Endothelial cell of umbilical vein (primary cell): Measurements from ENCODE around the gene RUVBL1. TPM values are rescaled to one million over a fixed set of nuclear protein-coding genes. Genes with fewer than 3 reads are reported as not detected.

Experiments used
- Bru-seq: library from RNA; stranded (reverse); fragments of 400-500 nt; gene quantifications from one replicate; lab custom pipeline; 2021; lab: Mats Ljungman, UMichigan
- BruChase-seq, 2 experiments: library from RNA; stranded (reverse); fragments of 400-500 nt; gene quantifications; one replicate each; lab custom pipeline; 2021; lab: Mats Ljungman, UMichigan
- BruUV-seq: library from RNA; stranded (reverse); fragments of 400-500 nt; replicated peaks from 2 replicates; lab custom pipeline; 2021; lab: Mats Ljungman, UMichigan
- CTCF ChIA-PET: fragments of 300-600, 350-600 bp; sonication (Branson Sonifier 250); formaldehyde crosslinking; loops from one replicate; lab custom pipeline; 2021; ENCODE audit warnings: antibody characterized with exemption, inconsistent platforms; lab: Charles Lee
- POLR2A ChIA-PET: fragments of 300-600, 350-600 bp; sonication (Branson Sonifier 250); formaldehyde crosslinking; loops from one replicate; lab custom pipeline; 2021; ENCODE audit warnings: antibody characterized with exemption, inconsistent platforms; lab: Charles Lee
- DNase-seq: peaks from one replicate; pipeline ENCODE4 v3.0.0-alpha.2; 2011; ENCODE audit warnings: low read depth, low spot score
- FAIRE-seq: peaks from 2 replicates; lab custom pipeline; 2011; peaks lifted over from hg19 to GRCh38; lab: Jason Lieb, UNC
- H2AFZ ChIP-seq: 2 replicates; pipeline ENCODE4 v1.6.0; 2012; ENCODE audit warnings: low read depth, low read length, control low read depth, inconsistent platforms
- H3K27ac ChIP-seq: 2 replicates; pipeline ENCODE4 v1.5.1; 2011; ENCODE audit warnings: low read depth, mild to moderate bottlenecking, control low read depth, low read length, moderate library complexity; ENCODE audit not compliant: insufficient read depth
- H3K27me3 ChIP-seq, 2 experiments: 2 replicates each; pipeline versions ENCODE4 v1.6.0 to v1.6.1; 2011; ENCODE audit warnings: low read length in 2 of 2, mixed read lengths in 1 of 2; ENCODE audit not compliant: control insufficient read depth in 2 of 2, insufficient read depth in 2 of 2
- H3K36me3 ChIP-seq, 2 experiments: 2 replicates in 1 of 2; 3 replicates in 1 of 2; pipeline ENCODE4 v1.5.1; 2011; ENCODE audit warnings: low read length in 2 of 2, mild to moderate bottlenecking in 1 of 2, moderate library complexity in 1 of 2; ENCODE audit not compliant: control insufficient read depth in 2 of 2, insufficient read depth in 2 of 2; ENCODE audit errors: extremely low read depth in 1 of 2
- H3K4me1 ChIP-seq: 3 replicates; pipeline ENCODE4 v1.5.1; 2011; ENCODE audit warnings: mild to moderate bottlenecking, low read length; ENCODE audit not compliant: control insufficient read depth, insufficient read depth; ENCODE audit errors: extremely low read depth
- H3K4me2 ChIP-seq: 2 replicates; pipeline ENCODE4 v1.6.1; 2011; ENCODE audit warnings: low read length, control low read depth, mixed read lengths; ENCODE audit not compliant: insufficient read depth
- H3K4me3 ChIP-seq, 3 experiments: fragments of 200-600 bp in 1 of 3; sonication (generic), shearing (Covaris generic) in 1 of 3; replicated peaks in 1 of 3; 2 replicates each; pipeline ENCODE4 v1.5.1; 2011 to 2016; ENCODE audit warnings: control low read depth in 3 of 3, low read length in 3 of 3, mild to moderate bottlenecking in 2 of 3, inconsistent platforms in 1 of 3, low read depth in 1 of 3, moderate library complexity in 1 of 3; ENCODE audit not compliant: insufficient read depth in 1 of 3
- H3K79me2 ChIP-seq: 2 replicates; pipeline ENCODE4 v1.6.0; 2012; ENCODE audit warnings: low read length, inconsistent platforms; ENCODE audit not compliant: control insufficient read depth, insufficient read depth
- H3K9ac ChIP-seq: replicated peaks from 2 replicates; pipeline ENCODE3; 2011; ENCODE audit warnings: low read length, control low read depth; ENCODE audit not compliant: insufficient read depth; ENCODE audit errors: extremely low read depth
- H3K9me1 ChIP-seq: replicated peaks from 3 replicates; pipeline ENCODE4 v1.6.0; 2011; ENCODE audit warnings: mild to moderate bottlenecking, low read length; ENCODE audit not compliant: control insufficient read depth, insufficient read depth; ENCODE audit errors: extremely low read depth
- H3K9me3 ChIP-seq: replicated peaks from 2 replicates; pipeline ENCODE4 v1.5.1; 2012; ENCODE audit warnings: low read length, inconsistent platforms; ENCODE audit not compliant: control insufficient read depth, insufficient read depth
- H4K20me1 ChIP-seq: replicated peaks from 2 replicates; pipeline ENCODE3; 2011; ENCODE audit warnings: mild to moderate bottlenecking, low read length; ENCODE audit not compliant: control insufficient read depth, insufficient read depth; ENCODE audit errors: extremely low read depth
- EZH2 ChIP-seq: IDR thresholded peaks from 2 replicates; pipeline ENCODE4 v1.6.1; 2012; ENCODE audit warnings: borderline replicate concordance, low read depth, mild to moderate bottlenecking, moderate library complexity, low read length, inconsistent platforms; ENCODE audit not compliant: severe bottlenecking
- POLR2A ChIP-seq: IDR thresholded peaks from 2 replicates; pipeline ENCODE4 v1.6.1; 2012; ENCODE audit warnings: low read depth, mild to moderate bottlenecking, control low read depth, low read length
- POLR2AphosphoS5 ChIP-seq: IDR thresholded peaks from 2 replicates; pipeline ENCODE4 v1.6.1; 2012; ENCODE audit warnings: low read depth, mild to moderate bottlenecking, control low read depth, low read length, moderate library complexity; ENCODE audit not compliant: insufficient read depth
- dilution Hi-C: fragments of 300-500 bp; cut with MboI; formaldehyde crosslinking; loops from one replicate; pipeline ENCODE4 v1.15.0; 2019; ENCODE audit warnings: low sequenced_read_pairs; ENCODE audit not compliant: extremely low pct_ligation_motif_present
- intact Hi-C: fragments of 100-400 bp; cut with micrococcal nuclease; formaldehyde crosslinking; loops from one replicate; pipeline ENCODE4 v1.10.0; 2022
- long read RNA-seq: library from polyadenylated mRNA; stranded (forward); transcript quantifications from one replicate; pipeline ENCODE4 v2.0.0, GENCODE V29; 2021
- polyA minus RNA-seq, 3 experiments: library from RNA; depleted of rRNA, polyadenylated mRNA; stranded (reverse); fragments of >200 nt; gene quantifications; 1 replicate in 1 of 3; 2 replicates in 2 of 3; pipeline ENCODE4 v1.2.3, GENCODE V29; 2011
- polyA plus RNA-seq, 4 experiments: library from polyadenylated mRNA; depleted of rRNA in 3 of 4; stranded (reverse) in 3 of 4; unstranded in 1 of 4; fragments of >200 nt; gene quantifications; 2 replicates each; pipeline versions ENCODE4 v1.2.1 to v1.2.3, GENCODE V29; 2011 to 2012; ENCODE audit warnings: missing spikeins in 1 of 4
- total RNA-seq: library from RNA; stranded (reverse); gene quantifications from 2 replicates; pipeline ENCODE4 v1.2.3, GENCODE V29; 2021

Gene RUVBL1
- total RNA-seq (57.0 and 58.5 TPM in 2 replicates), polyA plus RNA-seq (42.9 and 52.5 TPM in 2 replicates), polyA minus RNA-seq (37.5 and 48.3 TPM in 2 replicates), Bru-seq, nascent RNA (percentile 50 among the genes with signal in this experiment), BruChase-seq, experiment 1, labeled RNA remaining after a 6-hour chase (percentile 50 among the genes with signal in this experiment), BruChase-seq, experiment 2, labeled RNA remaining after a 2-hour chase (percentile 44 among the genes with signal in this experiment)
- polyA plus RNA-seq (2011; cell fraction: cytosol; rRNA removed) = 72.7 and 90.5 TPM in 2 replicates
- polyA plus RNA-seq (2011; cell fraction: nucleus; rRNA removed) = 45.8 and 50.0 TPM in 2 replicates
- polyA plus RNA-seq (2012) = 60.0 and 79.1 TPM in 2 replicates
- 60.8 TPM for polyA minus RNA-seq (2011; cell fraction: cytosol; rRNA and poly(A)+ RNA removed)
- polyA minus RNA-seq (2011; cell fraction: nucleus; rRNA and poly(A)+ RNA removed) = 17.9 and 20.0 TPM in 2 replicates
- long read RNA-seq, transcript RUVBL1-201 (11 exons, 1,761 nt) = major isoform, 182 of 352 reads
- long read RNA-seq, partial matches to known transcripts = 5 of 352 reads
- long read RNA-seq, other reads (novel, unspliced or antisense) = 165 of 352 reads

- H3K4me1 ChIP-seq = peaks cover 12% of the 10 kb centered on the region
- peaks cover 15% of the 10 kb centered on the region for H3K79me2 ChIP-seq
- peak within 1 kb of the TSS; percentile 59 to 85 (median 78) for H3K4me3 ChIP-seq
- no peaks in the 10 kb centered on the region for H3K9me3 ChIP-seq
- peaks cover 0 to 2% of the 10 kb centered on the region in 2 experiments for H3K27me3 ChIP-seq
- dilution Hi-C loops = no loop called here
- peak within 1 kb of the TSS; percentile 88 for H2AFZ ChIP-seq
- no peaks in the 10 kb centered on the region for H3K9me1 ChIP-seq
- POLR2A ChIA-PET = interaction anchor here (1.3 to 1.8 kb wide), 2 partner anchors 10 to 11 kb away, joined by 3 to 5 read pairs; no protein-coding TSS in a partner anchor
- peak; percentile 67 for TF ChIP-seq POLR2A
- no peak for TF ChIP-seq EZH2
- peak; percentile 62 for TF ChIP-seq POLR2AphosphoS5
- H3K9ac ChIP-seq = peak within 1 kb of the TSS; percentile 72
- intact Hi-C loops = loop anchor here (1.0 to 2.0 kb wide), 3 partner anchors 11 to 360 kb away; no protein-coding TSS in a partner anchor
- H4K20me1 ChIP-seq = no peaks in the 10 kb centered on the region
- peak; percentile 92 for FAIRE-seq
- peak within 1 kb of the TSS; percentile 65 for H3K27ac ChIP-seq
- peak within 1 kb of the TSS; percentile 92 for H3K4me2 ChIP-seq
- no TSS peak for BruUV-seq
- DNase-seq = peak; percentile 98
- no peaks in the 10 kb centered on the region for H3K36me3 ChIP-seq
- CTCF ChIA-PET = interaction anchor here (0.7 to 3.6 kb wide), 13 partner anchors 10 to 433 kb away, joined by 3 to 47 read pairs (median 4); no protein-coding TSS in a partner anchor
Observed at GRCh38 chr3:128123538-128124368, at the start of gene RUVBL1. TSS of gene RUVBL1 (minus strand) at chr3:128123812. CDS start at chr3:128123724, 88 bp downstream.
